ENCODE data around the gene SPG7. TPM values are rescaled to one million over a fixed set of nuclear protein-coding genes. Genes with fewer than 3 reads are reported as not detected.

Gene SPG7
- total RNA-seq, 2 donors from 2014 or later: 72.8 to 216 TPM

DNA sequence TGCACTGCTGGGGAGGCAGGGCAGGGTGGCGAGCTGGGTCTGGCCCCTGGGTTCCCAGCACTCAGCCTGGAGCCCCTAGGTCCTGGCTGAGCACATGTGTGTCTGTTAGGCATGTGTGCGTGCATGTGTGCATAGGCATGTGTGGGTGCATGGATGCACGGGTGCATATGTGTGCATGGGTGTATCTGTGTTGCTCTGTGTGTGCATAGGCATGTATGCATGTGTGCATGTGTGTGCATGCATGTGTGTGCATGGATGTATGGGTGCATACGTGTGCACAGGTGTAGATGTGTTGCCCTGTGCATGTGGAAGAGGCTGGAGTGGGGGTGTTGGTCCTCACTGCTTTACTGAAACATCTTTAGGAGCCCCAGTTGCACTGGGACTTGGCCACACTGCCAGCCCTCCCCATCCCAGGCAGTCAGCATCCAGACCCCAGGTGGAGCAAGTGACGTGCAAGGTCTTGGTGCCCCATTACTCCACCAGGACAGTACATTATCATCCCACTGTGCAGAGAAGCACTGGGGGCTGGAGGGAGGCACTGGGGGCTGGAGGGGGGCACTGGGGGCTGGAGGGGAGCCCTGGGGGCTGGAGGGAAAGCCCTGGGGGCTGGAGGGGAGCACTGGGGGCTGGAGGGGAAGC, 94.9 kb downstream of the SPG7 start:
- H3K27ac ChIP-seq: no peak overlapping the region
- no peak for DNase-seq (ENCODE audit: low spot score)
- H3K36me3 ChIP-seq: no peaks in the 10 kb centered on the region
- TF ChIP-seq, protein P1, sequence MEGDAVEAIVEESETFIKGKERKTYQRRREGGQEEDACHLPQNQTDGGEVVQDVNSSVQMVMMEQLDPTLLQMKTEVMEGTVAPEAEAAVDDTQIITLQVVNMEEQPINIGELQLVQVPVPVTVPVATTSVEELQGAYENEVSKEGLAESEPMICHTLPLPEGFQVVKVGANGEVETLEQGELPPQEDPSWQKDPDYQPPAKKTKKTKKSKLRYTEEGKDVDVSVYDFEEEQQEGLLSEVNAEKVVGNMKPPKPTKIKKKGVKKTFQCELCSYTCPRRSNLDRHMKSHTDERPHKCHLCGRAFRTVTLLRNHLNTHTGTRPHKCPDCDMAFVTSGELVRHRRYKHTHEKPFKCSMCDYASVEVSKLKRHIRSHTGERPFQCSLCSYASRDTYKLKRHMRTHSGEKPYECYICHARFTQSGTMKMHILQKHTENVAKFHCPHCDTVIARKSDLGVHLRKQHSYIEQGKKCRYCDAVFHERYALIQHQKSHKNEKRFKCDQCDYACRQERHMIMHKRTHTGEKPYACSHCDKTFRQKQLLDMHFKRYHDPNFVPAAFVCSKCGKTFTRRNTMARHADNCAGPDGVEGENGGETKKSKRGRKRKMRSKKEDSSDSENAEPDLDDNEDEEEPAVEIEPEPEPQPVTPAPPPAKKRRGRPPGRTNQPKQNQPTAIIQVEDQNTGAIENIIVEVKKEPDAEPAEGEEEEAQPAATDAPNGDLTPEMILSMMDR (IDR thresholded peaks at IDR 0.05): no peak
- H3K4me1 ChIP-seq: peaks cover 0 to 11% of the 10 kb centered on the region in 2 donors
- no peak overlapping the region for H3K4me3 ChIP-seq
- no peaks in the 10 kb centered on the region for H3K9me3 ChIP-seq
- H3K27me3 ChIP-seq: no peaks in the 10 kb centered on the region

DNA sequence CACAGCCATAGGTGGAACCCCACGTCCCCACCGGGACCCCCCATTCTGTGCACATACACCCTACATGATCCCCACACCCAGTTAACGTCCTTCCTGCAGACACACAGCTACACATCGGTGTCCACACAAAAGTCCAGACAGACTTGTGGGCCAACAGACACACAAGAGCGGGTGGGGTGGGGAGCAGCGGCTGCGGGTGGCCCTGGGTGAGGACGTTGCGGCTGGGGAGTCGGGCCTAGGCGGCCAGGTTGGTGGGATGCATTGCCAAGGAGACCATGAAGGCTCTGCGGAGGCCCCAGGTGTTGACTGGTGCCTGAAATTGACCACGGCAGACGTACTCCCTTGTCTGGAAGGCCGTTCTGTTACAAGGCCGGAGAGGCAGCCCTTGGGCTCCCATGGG, 96.6 kb downstream of the SPG7 start:
- Histone ChIP-seq H3K27ac (no peak overlapping the region), H3K4me1 (peaks cover 0 to 11% of the 10 kb centered on the region in 2 donors), H3K36me3 (no peaks in the 10 kb centered on the region), H3K9me3 (no peaks in the 10 kb centered on the region), H3K4me3 (no peak overlapping the region), H3K27me3 (no peaks in the 10 kb centered on the region)
- TF ChIP-seq, protein P1 (IDR thresholded peaks at IDR 0.05): no peak
- no peak for DNase-seq (ENCODE audit: low spot score)

DNA sequence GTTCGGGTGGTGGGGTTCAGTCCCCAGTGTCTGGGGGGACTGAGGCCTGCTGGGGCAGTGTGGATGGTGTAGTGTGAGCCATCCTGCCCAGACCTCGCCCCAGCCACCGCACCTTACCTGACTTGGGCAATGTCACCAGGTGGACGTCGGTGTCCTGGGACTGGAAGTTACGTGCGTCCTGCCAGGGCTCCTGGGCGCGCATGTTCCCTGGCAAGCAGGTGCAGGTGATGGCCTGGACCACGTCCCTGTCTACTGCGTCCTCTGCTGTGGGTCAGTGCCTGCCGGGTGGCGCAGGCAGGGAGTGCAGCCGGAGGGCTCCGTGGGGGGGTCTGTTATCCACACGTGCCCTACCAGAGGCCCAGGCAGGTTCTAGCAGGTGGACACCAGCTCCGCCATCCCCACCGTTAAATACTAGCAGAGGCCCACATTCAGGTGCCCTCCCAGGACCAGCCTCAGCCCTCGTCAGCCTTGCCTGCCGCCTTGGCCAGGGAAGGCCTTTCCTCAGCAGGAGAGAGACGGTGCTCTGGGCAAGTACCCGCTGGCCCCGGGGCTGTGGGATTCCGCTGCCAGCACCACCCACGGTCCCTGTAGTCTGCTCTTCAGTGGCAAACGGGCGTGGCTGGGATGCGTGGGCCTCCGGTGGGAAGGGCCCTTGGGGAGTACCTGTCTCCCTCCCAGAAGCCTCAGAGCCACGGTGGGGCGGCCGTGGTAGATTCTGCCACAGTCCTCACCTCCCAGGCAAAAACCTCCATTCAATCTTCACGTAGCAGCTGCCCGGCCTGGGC, 97.2 kb downstream of the SPG7 start:
- Histone ChIP-seq H3K36me3 (no peaks in the 10 kb centered on the region), H3K9me3 (no peaks in the 10 kb centered on the region), H3K27me3 (no peaks in the 10 kb centered on the region), H3K4me3 (no peak overlapping the region), H3K27ac (no peak overlapping the region), H3K4me1 (peaks cover 0 to 11% of the 10 kb centered on the region in 2 donors)
- DNase-seq (ENCODE audit: low spot score): no peak
- TF ChIP-seq, protein P1 (IDR thresholded peaks at IDR 0.05): no peak

DNA sequence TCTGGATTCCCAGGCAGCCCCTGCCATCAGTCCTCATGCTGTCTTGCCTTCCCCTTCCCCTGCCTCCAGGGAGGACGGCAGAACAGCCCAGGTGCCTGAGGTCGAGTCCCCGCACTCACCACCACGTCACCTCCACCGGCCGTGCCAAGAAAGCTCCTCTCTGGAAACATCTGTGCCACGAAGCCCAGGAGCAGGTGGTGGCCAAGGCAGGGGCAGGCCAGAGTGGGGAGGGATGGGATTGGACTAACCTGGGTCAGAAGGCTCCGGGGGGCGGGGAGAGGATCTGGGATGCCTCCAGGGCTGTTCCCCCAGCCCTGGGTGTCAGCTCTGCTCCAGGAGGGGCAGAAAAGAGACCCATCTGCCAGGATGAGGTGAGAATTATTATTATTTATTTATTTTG, 97.8 kb downstream of the SPG7 start:
- no peak for DNase-seq (ENCODE audit: low spot score)
- Histone ChIP-seq H3K27me3 (no peaks in the 10 kb centered on the region), H3K36me3 (no peaks in the 10 kb centered on the region), H3K27ac (no peak overlapping the region), H3K9me3 (no peaks in the 10 kb centered on the region), H3K4me3 (no peak overlapping the region), H3K4me1 (peaks cover 0 to 11% of the 10 kb centered on the region in 2 donors)
- TF ChIP-seq, protein P1 (IDR thresholded peaks at IDR 0.05): no peak

Other genes with a start within 250 kb of the SPG7 start
- 10 to 100 TPM; 55.2 to 68.1 TPM for gene ANKRD11, start 17.8 kb upstream of the SPG7 start, total RNA-seq
- 1,000 to 10,000 TPM; 4,239 to 4,547 TPM for gene RPL13, start 52.3 kb downstream of the SPG7 start, total RNA-seq
- not detected for gene CPNE7, start 67.4 kb downstream of the SPG7 start, total RNA-seq
- gene DPEP1, start 105.2 kb downstream of the SPG7 start, total RNA-seq: under 1 TPM in 1 of 2 donors, not detected in 1; 0.16 TPM
- gene CHMP1A, start 149.3 kb downstream of the SPG7 start, total RNA-seq: 10 to 100 TPM; 39.0 to 73.3 TPM
- 1 to 10 TPM; 1.1 to 2.2 TPM for gene SPATA33, start 149.4 kb downstream of the SPG7 start, total RNA-seq
- 10 to 100 TPM; 13.8 to 20.2 TPM for gene CDK10, start 178.3 kb downstream of the SPG7 start, total RNA-seq
- 10 to 100 TPM in 1 of 2 donors, 1 to 10 TPM in 1; 5.9 to 12.7 TPM for gene SPATA2L, start 193.3 kb downstream of the SPG7 start, total RNA-seq
- gene VPS9D1, start 212.5 kb downstream of the SPG7 start, total RNA-seq: 10 to 100 TPM in 1 of 2 donors, 1 to 10 TPM in 1; 7.3 to 11.3 TPM
- gene ZNF276, start 213.1 kb downstream of the SPG7 start, total RNA-seq: 10 to 100 TPM; 10.0 to 11.1 TPM

All from right atrium auricular region (tissue), 2 donors.